ENCODE results near the gene GALK2. TPM values are rescaled to one million over a fixed set of nuclear protein-coding genes. Genes with fewer than 3 reads are reported as not detected.

The GALK2 gene
- total and polyA plus RNA-seq, 2 of the 8 experiments (the other 6 are each of a cell fraction or from before 2014, with no cell fraction given), result 8.7 to 16.1 TPM

DNA sequence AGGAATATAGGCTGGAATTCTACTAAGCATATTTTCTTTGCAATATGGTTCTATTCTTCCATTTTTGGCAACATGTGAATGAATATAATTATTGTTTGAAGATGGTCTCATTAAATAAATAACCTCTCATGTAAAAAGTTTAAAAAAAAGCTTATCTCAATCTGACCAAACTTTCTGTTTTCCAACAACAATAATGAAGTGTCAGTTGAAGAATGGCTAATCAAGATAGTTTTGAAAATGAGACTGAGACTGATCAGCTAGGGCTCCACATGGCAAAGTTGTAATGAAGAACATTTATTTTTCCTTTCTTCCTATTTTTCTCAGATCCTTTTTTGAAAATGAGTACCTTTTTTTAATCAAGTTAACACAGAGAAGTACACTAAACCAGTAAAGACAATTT lies 117.4 kb downstream of the GALK2 start:
- H3K9me3 ChIP-seq (ENCODE audit: insufficient read depth in 2 of 2, low read depth in 1 of 2, low read length in 1 of 2), result no peaks in the 10 kb centered on the region; a peak in 1 of 4 replicates
- no peak overlapping the region for H3K23ac ChIP-seq (ENCODE audit: insufficient read length)
- H3K79me2 ChIP-seq (ENCODE audit: control insufficient read depth in 1 of 2, insufficient read depth in 2 of 2, low read length in 2 of 2), result no peaks in the 10 kb centered on the region
- no peak overlapping the region for H4K5ac ChIP-seq (ENCODE audit: insufficient read length, low read depth, low read length)
- H3K4ac ChIP-seq (replicated peaks; ENCODE audit: insufficient read length, low read depth, low read length), result no peak overlapping the region
- no peak overlapping the region for H2BK5ac ChIP-seq (ENCODE audit: low read depth, low read length)
- H3K36me3 ChIP-seq (ENCODE audit: control insufficient read depth in 2 of 4, insufficient read depth in 4 of 4, low read length in 3 of 4), result peaks cover 0 to 3% (median 2%) of the 10 kb centered on the region in 4 experiments; a peak in 2 of 8 replicates
- no peak overlapping the region for H3K9ac ChIP-seq (replicated peaks in 1 of 4; ENCODE audit: extremely low read depth in 1 of 4, low read depth in 3 of 4, low read length in 3 of 4)
- no peaks in the 10 kb centered on the region for H3K27me3 ChIP-seq (replicated peaks in 1 of 4; ENCODE audit: control insufficient read depth in 3 of 4, extremely low read depth in 1 of 4, insufficient read depth in 3 of 4, low read length in 3 of 4)
- FAIRE-seq (no peak), DNase-seq (ENCODE audit: low read depth in 1 of 2, low spot score in 2 of 2) (no peak)
- no peak overlapping the region for H2BK12ac ChIP-seq (ENCODE audit: low read depth, low read length)
- H3K4me1 ChIP-seq (replicated peaks in 1 of 4; ENCODE audit: control insufficient read depth in 3 of 4, insufficient read depth in 4 of 4, low read length in 3 of 4), result peaks cover 0 to 5% (median 0%) of the 10 kb centered on the region in 4 experiments; a peak in 1 of 7 replicates
- CTCF ChIA-PET (ENCODE audit: partially characterized antibody), result interaction anchor here (0.7 to 1.1 kb wide), 2 partner anchors 11 to 14 kb away, joined by 3 to 4 read pairs; no protein-coding TSS in a partner anchor
- H4K8ac ChIP-seq (ENCODE audit: extremely low read depth, insufficient read depth, low read length), result no peak overlapping the region
- POLR2A ChIA-PET (ENCODE audit: partially characterized antibody), result no interaction called here
- H2AFZ ChIP-seq (ENCODE audit: low read length), result no peak overlapping the region
- H3K4me3 ChIP-seq (ENCODE audit: extremely low read depth in 1 of 4, insufficient read depth in 2 of 4, low read depth in 3 of 4, low read length in 4 of 4), result no peak overlapping the region
- H3K4me2 ChIP-seq (ENCODE audit: insufficient read depth in 1 of 2, low read depth in 2 of 2, low read length in 2 of 2), result no peak overlapping the region
- H2AK5ac ChIP-seq (ENCODE audit: low read depth, low read length), result no peak overlapping the region
- no peak overlapping the region for H2BK120ac ChIP-seq (replicated peaks; ENCODE audit: low read depth, low read length)
- H2BK20ac ChIP-seq (ENCODE audit: low read length), result no peak overlapping the region
- no peak overlapping the region for H3K18ac ChIP-seq (ENCODE audit: extremely low read depth, low read length)
- H3K79me1 ChIP-seq (ENCODE audit: low read depth, low read length), result no peaks in the 10 kb centered on the region
- H3K27ac ChIP-seq (ENCODE audit: low read depth, low read length), result no peak overlapping the region
- no peaks in the 10 kb centered on the region for H4K20me1 ChIP-seq (replicated peaks in 1 of 2; ENCODE audit: control insufficient read depth in 1 of 2, insufficient read depth in 2 of 2, low read length in 2 of 2)
- no peak overlapping the region for H2BK15ac ChIP-seq (ENCODE audit: low read length)
- no peaks in the 10 kb centered on the region; the same call in 1 of the 2 replicates for H3K23me2 ChIP-seq (ENCODE audit: low read depth, low read length)
- H4K91ac ChIP-seq (replicated peaks; ENCODE audit: insufficient read length, low read length), result no peak overlapping the region
- H3K14ac ChIP-seq (ENCODE audit: insufficient read length), result no peak overlapping the region
- H3K56ac ChIP-seq (replicated peaks; ENCODE audit: insufficient read length, low read depth, low read length), result no peak overlapping the region
- TF ChIP-seq NANOG (IDR thresholded peaks at IDR 0.05; ENCODE audit: insufficient read depth, low read depth, low read length, poor library complexity, severe bottlenecking), result no peak
- no peak for TF ChIP-seq EP300 (IDR thresholded peaks at IDR 0.05; ENCODE audit: borderline replicate concordance in 1 of 2, low read depth in 2 of 2, low read length in 2 of 2)

Data from H1 (cell line).